ENCODE results near the gene PTPN11.
A peak's percentile ranks its signal among the peaks of the same experiment; 100 is the strongest.
"Not testable (repeated sequence)": the region's sequence is repeated elsewhere in the genome, so short reads cannot be mapped to it uniquely, and the experiment has no call there.

Gene PTPN11

GRCh38 chr12:112418608-112419296 is at the start of gene PTPN11:
Gene PTPN11 (plus strand): TSS chr12:112418947. CDS start chr12:112419112, 165 bp downstream.
- peak; percentile 63 for DNase-seq (ENCODE audit: low spot score)

DNA sequence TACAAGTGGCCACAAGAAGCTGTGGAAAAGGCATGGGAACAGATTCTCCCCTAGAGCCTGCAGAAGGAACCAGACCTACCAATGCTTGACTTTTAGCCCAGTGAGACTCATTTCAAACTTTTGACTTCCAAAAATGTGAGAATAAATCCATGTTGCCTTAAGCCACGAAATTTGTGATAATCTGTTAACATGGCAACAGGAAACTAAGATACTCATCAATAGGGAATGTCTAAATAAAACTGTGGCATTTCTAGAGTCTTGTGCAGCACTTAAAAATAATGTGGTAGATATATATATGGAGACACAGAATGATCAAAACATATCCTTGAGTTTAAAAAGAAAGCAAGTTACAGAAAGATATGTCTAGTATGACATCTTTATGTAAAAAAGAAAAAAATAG is 48.5 kb upstream of the PTPN11 start:
- DNase-seq (ENCODE audit: low spot score) = no peak

DNA sequence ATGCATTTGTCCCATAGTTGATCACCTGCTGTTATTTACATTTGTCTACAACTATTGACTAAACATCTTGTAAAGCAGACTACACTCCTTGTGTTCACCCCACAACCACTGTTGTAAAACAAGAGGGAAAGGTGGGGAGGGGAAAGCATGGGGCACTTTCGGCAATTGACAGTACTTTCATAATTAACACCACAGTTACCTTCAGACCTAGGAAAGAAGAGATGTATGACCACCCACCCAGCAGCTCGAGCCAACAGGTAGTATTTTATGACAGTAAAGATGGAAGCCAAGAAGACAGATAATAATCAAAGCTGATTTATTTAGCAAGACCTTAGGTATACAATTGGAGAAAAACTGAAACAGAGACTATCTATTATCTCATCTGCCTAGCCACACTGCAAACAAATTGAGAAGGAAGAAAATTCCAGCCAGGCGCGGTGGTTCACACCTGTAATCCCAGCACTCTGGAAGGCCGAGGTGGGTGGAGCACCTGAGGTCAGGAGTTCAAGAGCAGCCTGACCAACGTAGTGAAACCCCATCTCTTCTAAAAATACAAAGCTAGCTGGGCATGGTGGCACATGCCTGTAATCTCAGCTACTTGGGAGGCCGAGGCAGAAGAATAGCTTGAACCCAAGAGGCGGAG is 47.8 kb upstream of the PTPN11 start:
- no peak for DNase-seq (ENCODE audit: low spot score)

- no peak for DNase-seq (ENCODE audit: low spot score)
Measured at GRCh38 chr12:112374166-112374740, 44.5 kb upstream of the PTPN11 start.

- DNase-seq (ENCODE audit: low spot score) = no peak
Measured at GRCh38 chr12:112375105-112375504, 43.6 kb upstream of the PTPN11 start.

DNA sequence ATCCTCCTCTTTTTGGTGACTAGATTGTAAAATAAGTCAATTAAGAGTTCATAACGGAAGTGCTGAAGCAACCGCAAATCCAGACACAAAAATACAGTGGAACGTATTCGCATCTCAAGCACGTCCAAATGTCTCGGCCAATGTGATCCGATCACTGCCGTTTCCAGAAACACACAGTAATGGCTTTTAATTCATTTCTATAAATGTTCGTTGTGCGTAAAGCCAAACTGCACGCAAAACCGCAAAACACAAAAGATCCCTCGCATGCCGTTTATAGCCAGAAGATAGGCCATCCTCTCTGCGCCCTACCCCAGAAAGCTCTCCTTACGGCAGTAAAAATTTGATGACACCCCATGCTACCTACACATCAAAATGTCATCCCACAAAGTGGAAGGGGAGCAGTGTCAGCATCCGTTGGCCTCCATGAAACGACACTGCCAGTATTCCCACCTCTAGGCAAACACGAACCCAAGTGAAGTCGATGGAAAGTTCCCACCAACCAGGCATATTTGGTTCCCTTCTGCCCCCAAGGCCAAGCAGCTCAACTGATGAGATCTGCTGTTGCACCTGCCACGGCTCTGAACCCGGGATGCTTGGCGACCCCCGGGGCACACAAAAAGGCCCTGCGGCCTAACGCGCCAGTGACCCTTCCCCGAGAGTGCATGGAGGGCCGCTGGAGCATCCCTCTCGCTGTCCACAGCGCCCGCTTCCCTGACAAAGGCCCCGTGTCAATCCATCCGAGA is 37.9 kb upstream of the PTPN11 start:
- peak; percentile 29 for DNase-seq (ENCODE audit: low spot score)

DNA sequence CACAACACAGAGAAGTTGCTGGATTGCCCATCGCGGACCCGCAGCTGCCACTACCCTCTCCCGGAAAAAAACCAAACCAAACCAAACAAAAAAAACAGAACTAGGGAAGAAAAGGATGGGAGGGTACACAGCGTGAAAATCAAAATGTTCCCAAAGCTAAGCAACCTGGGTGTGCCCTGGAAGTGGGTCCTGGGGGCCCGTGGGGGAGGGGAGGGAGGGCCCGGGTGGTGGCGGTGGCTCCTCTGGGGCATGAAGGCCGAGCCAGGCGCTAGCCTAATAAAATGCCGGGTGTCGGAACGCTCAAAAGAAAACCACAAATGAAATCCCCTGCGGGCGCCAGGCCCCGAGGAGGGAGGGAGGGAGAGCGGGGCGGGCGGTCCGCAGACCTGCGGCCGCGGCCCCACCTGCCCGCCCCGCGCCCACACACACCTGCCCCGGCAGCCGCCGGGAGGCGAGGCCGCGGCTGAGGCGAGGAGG is 37.3 kb upstream of the PTPN11 start:
- DNase-seq (ENCODE audit: low spot score) = no peak

- DNase-seq (ENCODE audit: low spot score) = peak; percentile 90
Measured at GRCh38 chr12:112381883-112382796, 36.6 kb upstream of the PTPN11 start, which contains the start of gene HECTD4. Gene HECTD4 (minus strand): TSS chr12:112382431. CDS start chr12:112382128, 303 bp downstream.

DNA sequence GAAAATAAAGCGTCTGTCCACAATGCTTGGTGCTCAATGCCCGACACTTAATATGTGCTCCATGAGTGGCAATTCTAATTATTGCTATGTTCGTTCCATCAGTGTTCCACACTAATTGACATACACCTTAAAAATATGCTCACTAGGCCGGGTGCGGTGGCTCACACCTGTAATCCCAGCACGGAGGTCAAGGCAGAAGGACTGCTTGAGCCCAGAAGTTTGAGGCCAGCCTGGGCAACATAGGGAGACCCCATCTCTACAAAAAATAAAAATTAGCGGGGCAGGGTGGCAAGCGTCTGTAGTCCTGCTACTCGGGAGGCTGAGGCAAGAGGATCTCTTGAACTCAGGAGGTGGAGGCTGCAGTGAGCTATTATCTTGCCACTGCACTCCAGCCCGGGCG is 35.9 kb upstream of the PTPN11 start:
- no peak for DNase-seq (ENCODE audit: low spot score)

DNA sequence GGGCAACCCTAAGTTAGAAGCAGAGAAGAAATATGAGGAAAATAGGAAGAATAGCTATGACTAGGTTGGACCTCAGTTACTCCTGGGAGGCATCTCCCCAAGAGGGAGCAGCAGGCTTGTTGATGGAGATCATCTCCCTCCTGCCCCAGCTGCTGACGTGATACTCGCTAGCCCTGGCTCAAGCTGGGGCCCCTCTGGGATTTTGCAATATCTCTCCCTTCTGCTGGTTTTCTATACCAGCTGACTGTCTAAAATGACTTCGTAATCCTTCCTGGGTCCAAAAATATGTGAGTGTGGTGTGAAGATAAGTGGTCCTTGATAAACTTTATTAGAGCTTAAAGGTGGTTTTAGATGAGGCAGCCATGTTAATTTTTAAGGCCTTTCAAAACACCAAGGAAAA is 32.0 kb upstream of the PTPN11 start:
- DNase-seq (ENCODE audit: low spot score) = no peak

DNA sequence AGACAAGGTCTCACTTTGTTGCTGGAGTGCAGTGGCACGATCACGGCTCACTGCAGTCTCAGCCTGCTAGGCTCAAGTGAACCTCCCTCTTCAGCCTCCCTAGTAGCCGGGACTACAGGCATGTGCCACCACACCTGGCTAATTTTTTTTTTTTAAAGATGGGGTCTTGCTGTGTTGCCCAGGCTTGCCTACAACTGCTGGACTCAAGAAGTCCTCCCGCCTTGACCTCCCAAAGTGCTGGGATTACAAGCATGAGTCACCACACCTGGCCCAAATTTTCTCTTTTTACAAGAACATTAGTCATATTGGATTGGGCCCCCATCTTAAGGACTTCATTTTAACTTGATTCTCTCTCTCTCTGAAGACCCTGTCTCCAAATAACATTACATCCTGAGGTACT is 29.5 kb upstream of the PTPN11 start:
- DNase-seq (ENCODE audit: low spot score) = no peak

DNA sequence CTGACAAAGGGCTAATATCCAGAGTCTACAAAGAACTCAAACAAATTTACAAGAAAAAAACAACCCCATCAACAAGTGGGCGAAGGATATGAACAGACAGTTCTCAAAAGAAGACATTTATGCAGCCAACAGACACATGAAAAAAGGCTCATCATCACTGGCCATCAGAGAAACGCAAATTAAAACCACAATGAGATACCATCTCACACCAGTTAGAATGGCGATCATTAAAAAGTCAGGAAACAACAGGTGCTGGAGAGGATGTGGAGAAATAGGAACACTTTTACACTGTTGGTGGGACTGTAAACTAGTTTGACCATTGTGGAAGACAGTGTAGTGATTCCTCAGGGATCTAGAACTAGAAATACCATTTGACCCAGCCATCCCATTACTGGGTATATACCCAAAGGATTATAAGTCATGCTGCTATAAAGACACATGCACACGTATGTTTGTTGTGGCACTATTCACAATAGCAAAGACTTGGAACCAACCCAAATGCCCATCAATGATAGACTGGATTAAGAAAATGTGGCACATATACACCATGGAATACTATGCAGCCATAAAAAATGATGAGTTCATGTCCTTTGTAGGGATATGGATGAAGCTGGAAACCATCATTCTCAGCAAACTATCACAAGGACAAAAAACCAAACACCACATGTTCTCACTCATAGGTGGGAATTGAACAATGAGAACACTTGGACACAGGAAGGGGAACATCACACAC is 28.7 kb upstream of the PTPN11 start:
- DNase-seq (ENCODE audit: low spot score) = not testable (repeated sequence)

GRCh38 chr12:112393328-112393727 is 25.4 kb upstream of the PTPN11 start:
- no peak for DNase-seq (ENCODE audit: low spot score)

DNA sequence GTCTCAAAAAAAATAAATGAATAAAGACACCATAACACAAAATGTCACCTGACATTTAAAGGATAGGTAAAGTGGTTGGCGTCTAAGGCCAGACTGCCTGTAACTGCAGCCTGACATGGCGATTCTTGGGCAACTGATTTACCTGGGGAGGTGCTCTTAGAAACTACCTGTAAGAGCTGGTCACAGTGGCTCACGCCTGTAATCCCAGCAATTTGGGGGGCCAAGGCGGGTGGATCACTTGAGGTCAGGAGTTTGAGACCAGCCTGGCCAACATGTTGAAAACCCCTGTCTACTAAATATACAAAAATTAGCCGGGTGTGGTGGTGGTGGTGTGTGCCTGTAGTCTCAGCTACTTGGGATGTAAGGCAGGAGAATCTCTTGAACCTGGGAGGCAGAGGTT is 17.7 kb upstream of the PTPN11 start:
- no peak for DNase-seq (ENCODE audit: low spot score)

DNA sequence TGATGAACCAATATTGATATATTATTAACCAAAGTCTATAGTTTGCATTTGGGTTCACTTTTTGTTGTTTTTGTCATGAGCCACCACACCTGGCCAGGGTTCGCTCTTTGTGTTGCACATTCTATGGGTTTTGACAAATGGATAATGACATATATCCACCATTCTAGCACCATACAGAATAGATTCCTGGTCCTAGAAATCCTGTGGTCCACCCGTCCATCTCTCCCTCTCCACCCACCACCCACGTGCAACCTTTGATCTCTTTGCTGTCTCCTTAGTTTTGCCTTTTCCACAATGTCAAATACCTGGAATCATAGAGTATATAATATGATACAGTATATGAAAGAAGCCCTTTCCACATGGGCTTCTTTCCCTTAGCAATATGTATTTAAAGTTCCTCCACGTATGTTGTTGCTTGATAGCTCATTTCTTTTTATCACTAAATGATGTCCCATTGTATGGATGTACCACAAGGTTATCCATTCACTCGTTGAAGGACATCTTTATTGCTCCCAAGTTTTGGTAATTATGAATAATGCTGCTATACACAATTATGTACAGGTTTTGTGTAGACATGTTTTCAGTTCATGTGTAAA is 16.7 kb upstream of the PTPN11 start:
- DNase-seq (ENCODE audit: low spot score) = no peak

DNA sequence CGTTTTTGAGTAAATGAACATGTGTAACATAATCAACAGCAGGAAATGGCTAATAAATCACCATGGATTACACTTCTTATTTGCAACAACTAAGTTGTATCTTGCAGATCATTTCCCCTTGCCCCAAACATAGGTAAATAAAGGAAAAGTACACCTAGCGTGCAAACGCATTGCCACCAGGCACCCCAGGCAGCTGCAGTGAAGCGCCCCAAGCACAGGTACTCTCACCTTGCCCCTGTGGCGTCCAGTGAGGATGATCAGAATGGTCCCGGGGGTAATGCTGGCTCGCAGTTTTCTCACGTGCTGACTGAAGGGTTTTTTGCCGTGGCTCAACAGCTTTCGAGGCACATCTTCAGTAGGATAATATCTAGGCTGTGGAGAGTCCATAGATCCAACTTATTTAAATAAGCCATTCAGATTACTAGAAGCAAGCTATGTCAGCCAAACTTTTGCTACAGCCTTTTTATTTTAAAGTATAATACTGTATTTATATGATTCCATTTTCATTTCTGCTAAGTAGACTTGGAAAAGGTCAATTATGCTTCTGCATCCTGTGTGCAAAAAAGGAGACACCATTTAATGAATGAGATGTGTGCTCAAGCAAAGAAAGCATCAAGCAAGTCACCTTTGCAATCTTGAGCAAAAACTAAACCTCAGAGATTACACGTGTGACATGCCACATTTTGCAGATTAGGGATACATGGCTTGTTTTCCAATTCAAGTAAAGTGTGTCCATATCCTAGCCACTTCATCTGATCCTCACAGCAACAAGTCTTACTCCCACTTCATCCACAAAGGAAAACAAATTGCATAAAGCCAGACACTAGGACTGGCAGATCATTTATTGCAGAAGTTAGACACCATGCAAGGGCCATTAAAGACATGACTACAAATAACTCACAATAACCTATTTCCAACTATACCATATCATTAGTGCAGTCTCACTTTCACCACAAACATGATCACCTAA is 11.9 kb upstream of the PTPN11 start:
- no peak for DNase-seq (ENCODE audit: low spot score)

DNA sequence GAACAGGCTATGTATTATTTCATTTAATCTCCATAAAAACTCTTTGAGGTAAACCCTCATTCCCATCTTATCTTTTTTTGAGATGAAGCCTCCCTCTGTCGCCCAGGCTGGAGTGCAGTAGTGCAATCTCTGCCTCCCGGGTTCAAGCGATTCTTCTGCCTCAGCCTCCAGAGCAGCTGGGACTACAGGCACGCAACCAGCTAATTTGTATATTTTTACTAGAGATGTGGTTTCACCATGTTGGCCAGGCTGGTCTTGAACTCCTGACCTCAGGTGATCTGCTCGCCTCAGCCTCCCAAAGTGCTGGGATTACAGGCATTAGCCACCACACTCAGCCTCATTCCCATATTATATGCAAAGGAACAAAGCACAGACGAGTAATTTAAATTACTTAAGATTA is 11.1 kb upstream of the PTPN11 start:
- not testable (repeated sequence) for DNase-seq (ENCODE audit: low spot score)

DNA sequence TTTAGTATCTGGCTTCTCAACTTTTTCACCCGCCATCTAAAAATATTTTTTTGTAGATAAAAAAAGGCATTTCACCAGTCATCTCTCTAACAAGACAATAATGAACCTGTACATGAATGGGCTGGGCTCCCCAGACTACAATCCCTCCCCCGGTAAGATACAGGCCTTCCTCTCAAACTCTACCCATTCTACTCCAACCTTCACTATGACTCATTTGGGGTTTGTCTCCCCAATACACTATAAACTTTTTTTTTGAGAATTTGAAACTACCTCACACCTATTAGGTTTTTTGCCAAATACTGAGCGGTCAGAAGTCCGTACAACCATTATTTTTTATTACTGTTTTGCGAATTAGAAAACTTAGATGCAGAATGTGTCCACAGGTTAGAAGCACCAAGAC is 10.1 kb upstream of the PTPN11 start:
- DNase-seq (ENCODE audit: low spot score) = no peak
